Measurements from ENCODE around the gene IFNE.

IFNE gene

GRCh38 chr9:21482213-21482612, at the start of gene IFNE:
IFNE (minus strand) TSS chr9:21482313; CDS start chr9:21481694, 619 bp downstream.
- no peak for DNase-seq (ENCODE audit: low read depth)
- H3K4me3 ChIP-seq (ENCODE audit: low read depth, low read length) = no peak within 1 kb of the TSS
- no peak for TF ChIP-seq CTCF (conservative IDR thresholded peaks at IDR 0.05; ENCODE audit: low read depth, low read length)

DNA sequence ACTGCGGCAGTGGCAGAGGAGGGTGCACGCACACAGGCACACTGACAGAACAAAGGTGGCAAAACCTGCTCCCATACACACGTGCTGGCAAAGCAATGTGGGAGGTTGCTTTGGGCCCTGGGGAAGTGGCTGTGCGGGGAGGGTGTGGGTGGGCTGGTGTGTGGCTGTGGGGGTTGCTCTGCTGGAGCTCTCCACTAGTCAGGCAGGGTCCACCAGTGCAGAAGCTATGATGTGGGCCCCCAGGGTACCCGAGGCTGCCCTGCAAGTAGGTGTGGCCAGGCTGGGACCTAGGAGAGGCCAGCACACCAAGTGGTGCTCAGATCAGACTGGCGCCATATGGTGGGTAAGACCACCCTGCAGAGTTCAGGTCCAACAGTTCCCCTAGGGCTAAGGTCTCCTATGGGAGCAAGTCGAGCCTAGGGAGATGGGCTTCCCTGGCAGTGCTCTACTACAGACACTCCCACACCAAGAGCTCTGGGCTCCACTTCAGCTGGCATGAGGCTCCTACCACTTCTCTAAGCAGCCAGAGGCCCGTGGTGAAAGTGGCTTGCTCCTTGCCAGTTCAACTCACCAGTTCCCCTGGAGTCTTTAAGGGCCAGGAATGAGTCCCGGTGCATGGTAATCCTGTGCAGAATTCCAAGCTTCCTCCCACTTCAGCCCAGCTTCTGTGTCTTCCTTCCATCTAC, 46.2 kb upstream of the IFNE start:
- no peak for TF ChIP-seq CTCF (conservative IDR thresholded peaks at IDR 0.05; ENCODE audit: low read depth, low read length)
- no peak for DNase-seq (ENCODE audit: low read depth)
- no peak overlapping the region for H3K4me3 ChIP-seq (ENCODE audit: low read depth, low read length)

- no peak overlapping the region for H3K4me3 ChIP-seq (ENCODE audit: low read depth, low read length)
- no peak for DNase-seq (ENCODE audit: low read depth)
- TF ChIP-seq CTCF (conservative IDR thresholded peaks at IDR 0.05; ENCODE audit: low read depth, low read length) = peak; percentile 10
Measured at GRCh38 chr9:21527579-21527978, 45.5 kb upstream of the IFNE start.

GRCh38 chr9:21525174-21525573, 43.1 kb upstream of the IFNE start:
- no peak overlapping the region for H3K4me3 ChIP-seq (ENCODE audit: low read depth, low read length)
- no peak for DNase-seq (ENCODE audit: low read depth)
- TF ChIP-seq CTCF (conservative IDR thresholded peaks at IDR 0.05; ENCODE audit: low read depth, low read length) = no peak

- no peak for TF ChIP-seq CTCF (conservative IDR thresholded peaks at IDR 0.05; ENCODE audit: low read depth, low read length)
- DNase-seq (ENCODE audit: low read depth) = no peak
- H3K4me3 ChIP-seq (ENCODE audit: low read depth, low read length) = no peak overlapping the region
Measured at GRCh38 chr9:21524099-21524830, 42.2 kb upstream of the IFNE start.

DNA sequence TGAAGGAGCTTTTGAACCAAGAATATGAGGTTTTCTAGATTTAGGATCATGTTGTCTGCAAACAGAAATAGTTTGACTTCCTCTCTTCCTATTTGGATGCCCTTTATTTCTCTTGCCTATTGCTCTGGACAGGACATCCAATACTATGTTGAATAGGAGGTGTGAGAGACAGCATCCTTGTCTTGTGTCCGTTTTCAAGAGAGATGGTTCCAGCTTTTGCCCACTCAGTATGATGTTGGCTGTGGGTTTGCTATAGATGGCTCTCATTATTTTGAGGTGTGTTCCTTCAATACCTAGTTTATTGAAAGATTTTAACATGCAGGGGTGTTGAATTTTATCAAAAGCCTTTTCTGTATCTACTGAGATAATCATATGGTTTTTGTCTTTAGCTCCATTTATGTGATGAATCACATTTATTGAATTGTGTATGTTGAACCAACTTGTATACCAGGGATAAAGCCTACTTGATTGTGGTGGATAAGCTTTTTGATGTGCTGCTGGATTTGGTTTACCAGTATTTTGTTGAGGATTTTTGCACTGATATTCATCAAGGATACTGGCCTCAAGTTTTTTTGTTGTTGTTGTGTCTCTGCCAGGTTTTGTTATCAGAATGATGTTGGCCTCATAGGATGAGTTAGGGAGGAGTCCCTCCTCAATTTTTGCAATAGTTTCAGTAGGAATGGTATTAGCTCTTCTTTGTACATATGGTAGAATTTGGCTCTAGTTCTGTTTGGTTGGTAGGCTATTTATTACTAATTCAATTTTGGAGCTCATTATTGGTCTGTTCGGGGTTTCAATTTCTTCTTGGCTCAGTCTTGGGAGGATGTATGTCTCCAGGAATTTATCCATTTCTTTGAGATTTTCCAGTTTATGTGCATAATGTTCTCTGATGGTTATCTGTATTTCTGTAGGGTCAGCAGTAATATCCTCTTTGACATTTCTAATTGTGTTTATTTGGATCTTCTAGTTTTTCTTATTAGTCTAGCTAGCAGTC, 41.2 kb upstream of the IFNE start:
- no peak for TF ChIP-seq CTCF (conservative IDR thresholded peaks at IDR 0.05; ENCODE audit: low read depth, low read length)
- DNase-seq (ENCODE audit: low read depth) = no peak
- no peak overlapping the region for H3K4me3 ChIP-seq (ENCODE audit: low read depth, low read length)
